Esophagus squamous epithelium (tissue), 4 donors: ENCODE data around the gene MRGPRD.

ENCODE experiments used
- CTCF ChIP-seq, 6 experiments: fragments of 450-650 bp in 4 of 6; fragments of 200-600 bp in 2 of 6; sonication (generic) in 2 of 6; IDR thresholded peaks; one replicate each; pipeline ENCODE4 v1.5.1; 2016 to 2019; ENCODE audit warnings: antibody characterized with exemption in 6 of 6, mild to moderate bottlenecking in 4 of 6, moderate library complexity in 4 of 6
- POLR2A ChIP-seq, 4 donors: fragments of 450-650 bp; IDR thresholded peaks; one replicate each; pipeline ENCODE4 v1.6.1; 2017; ENCODE audit warnings: antibody characterized with exemption in 4 of 4, mild to moderate bottlenecking in 4 of 4, moderate library complexity in 3 of 4

DNA sequence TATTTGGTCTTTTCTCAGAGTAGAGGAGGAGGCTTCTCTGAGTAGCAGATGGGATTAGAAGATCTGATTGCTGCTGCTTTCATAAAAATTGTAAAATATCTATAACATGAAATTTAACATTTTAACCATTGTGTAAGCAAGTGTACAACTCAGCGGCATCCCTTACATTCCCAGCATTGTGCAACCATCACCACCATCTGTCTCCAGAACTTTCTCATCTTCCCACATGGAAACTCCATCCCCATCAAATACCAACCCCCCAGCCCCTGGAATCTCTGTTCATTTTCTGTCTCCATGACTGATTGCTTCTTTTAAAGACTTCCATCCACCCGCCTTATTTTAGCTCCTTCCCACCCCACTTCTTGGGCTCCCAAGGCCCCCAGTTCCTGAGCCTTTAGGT is 32.3 kb downstream of the MRGPRD start:
- no peak for TF ChIP-seq POLR2A (IDR thresholded peaks at IDR 0.05)
- TF ChIP-seq CTCF (IDR thresholded peaks at IDR 0.05), result no peak
